LNCaP clone FGC (cell line): ENCODE results near the gene SLCO3A1.

ENCODE experiments used
- DNase-seq: peaks from one replicate; pipeline ENCODE4 v3.0.0-alpha.2; 2011; ENCODE audit warnings: low read depth
- H3K4me3 ChIP-seq: 2 replicates; pipeline ENCODE4 v1.5.1; 2011; ENCODE audit warnings: mild to moderate bottlenecking, low read depth, low read length, control low read depth
- TF ChIP-seq, protein P1 (sequence below): IDR thresholded peaks from 2 replicates; pipeline ENCODE4 v1.5.1; 2012; ENCODE audit warnings: mild to moderate bottlenecking; ENCODE audit not compliant: control insufficient read depth, insufficient read depth; ENCODE audit errors: extremely low read depth

SLCO3A1 gene

GRCh38 chr15:92153620-92154019 is 300.1 kb downstream of the SLCO3A1 start:
- DNase-seq, result no peak
- no peak overlapping the region for H3K4me3 ChIP-seq
- TF ChIP-seq, protein P1, sequence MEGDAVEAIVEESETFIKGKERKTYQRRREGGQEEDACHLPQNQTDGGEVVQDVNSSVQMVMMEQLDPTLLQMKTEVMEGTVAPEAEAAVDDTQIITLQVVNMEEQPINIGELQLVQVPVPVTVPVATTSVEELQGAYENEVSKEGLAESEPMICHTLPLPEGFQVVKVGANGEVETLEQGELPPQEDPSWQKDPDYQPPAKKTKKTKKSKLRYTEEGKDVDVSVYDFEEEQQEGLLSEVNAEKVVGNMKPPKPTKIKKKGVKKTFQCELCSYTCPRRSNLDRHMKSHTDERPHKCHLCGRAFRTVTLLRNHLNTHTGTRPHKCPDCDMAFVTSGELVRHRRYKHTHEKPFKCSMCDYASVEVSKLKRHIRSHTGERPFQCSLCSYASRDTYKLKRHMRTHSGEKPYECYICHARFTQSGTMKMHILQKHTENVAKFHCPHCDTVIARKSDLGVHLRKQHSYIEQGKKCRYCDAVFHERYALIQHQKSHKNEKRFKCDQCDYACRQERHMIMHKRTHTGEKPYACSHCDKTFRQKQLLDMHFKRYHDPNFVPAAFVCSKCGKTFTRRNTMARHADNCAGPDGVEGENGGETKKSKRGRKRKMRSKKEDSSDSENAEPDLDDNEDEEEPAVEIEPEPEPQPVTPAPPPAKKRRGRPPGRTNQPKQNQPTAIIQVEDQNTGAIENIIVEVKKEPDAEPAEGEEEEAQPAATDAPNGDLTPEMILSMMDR, result no peak

GRCh38 chr15:92155934-92156333 is 302.4 kb downstream of the SLCO3A1 start:
- TF ChIP-seq, protein P1, result no peak
- no peak for DNase-seq
- H3K4me3 ChIP-seq, result no peak overlapping the region

DNA sequence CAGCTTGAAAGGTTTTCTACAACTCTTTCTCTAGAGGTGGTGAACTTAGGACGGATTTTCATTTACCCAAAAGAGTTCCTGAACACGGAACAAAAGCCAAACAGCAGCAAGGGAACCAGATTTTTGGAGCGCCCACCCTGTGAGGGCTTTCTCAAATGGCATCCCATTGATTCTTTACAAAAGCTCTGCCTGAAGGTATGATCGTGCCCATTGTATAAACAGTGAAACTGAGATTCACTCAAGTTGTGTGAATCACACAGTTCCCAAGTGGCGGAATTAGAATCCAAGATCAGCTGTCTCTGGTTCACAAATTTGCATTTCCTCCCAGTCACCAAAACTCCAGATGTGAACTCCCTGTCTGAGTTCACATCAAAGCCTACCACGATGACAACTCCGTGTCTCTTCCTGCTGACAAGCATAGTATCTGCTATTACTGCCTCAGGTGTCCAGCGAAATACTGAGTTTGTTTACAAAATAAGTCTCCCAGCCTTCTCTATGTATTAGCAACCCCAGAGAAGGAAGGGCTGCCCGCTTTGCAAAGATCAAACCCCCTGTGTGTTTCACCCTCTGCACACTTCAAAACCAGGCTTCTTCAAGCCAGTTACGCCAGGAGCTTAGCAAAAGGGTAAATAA is 304.3 kb downstream of the SLCO3A1 start:
- H3K4me3 ChIP-seq, result no peak overlapping the region
- DNase-seq, result no peak
- TF ChIP-seq, protein P1, result no peak

GRCh38 chr15:92158426-92158825 is 304.9 kb downstream of the SLCO3A1 start:
- no peak for DNase-seq
- TF ChIP-seq, protein P1, result no peak
- H3K4me3 ChIP-seq, result no peak overlapping the region

DNA sequence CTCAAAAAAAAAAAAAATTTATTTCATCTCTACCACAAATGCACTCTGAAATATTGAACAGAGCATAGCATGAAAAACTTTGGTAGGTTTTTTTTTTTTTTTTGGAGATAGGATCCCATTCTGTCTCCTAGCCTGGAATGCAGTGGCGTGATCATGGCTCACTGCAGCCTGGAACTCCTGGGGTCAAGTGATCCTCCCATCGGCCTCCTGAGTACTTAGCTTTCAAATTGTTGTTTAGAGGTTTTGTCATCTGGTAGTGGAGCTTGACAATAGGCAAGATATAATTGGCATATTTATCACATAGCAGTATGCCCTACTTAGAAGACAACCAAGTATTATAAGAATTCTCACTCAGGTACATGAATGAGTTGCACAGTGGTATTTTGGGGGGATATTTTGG is 306.0 kb downstream of the SLCO3A1 start:
- TF ChIP-seq, protein P1, result no peak
- H3K4me3 ChIP-seq, result no peak overlapping the region
- DNase-seq, result no peak

DNA sequence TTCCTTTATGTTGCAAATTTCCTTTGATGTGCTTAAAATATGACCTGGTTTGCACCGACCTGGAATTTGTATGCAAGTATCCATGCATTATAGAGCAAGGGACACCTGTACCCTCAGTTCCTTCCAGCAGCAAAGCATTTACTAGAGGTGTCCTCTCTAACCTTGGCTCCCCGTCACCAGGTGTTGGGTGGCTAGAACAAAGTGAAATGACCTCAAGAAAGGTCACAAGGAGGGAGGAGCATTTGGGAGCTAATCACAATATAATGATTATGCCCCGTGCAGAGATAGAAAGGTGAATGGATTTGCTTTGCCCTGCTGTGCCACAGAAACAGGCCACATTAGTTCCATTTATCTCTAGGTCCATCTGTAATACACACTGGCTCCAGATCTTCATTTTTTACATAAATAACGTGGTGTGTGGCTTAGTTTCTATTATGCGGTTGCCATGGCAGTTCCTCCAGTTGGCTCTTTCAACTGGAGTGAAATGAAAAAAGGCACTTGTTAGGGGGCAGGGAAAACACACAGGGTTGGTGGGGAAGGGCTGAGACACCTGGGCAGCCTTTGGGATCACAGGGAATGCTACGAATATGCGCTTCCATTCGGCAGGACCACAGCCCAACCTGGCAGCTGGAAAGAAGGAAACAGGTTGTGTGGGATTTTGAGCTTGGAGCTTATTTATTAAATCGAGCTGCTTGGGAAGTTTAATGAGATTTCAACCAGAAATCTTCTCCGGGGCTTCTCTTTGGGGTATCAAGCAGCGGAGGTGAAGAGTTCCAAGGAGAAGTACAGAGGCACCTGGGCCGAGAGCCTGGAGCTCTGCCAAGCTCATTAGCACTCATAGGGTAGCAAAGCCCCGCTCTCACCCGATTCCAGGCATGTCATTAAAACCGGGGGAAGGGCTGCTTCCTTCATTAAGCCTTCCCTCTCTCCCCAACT is 306.7 kb downstream of the SLCO3A1 start:
- H3K4me3 ChIP-seq, result no peak overlapping the region
- DNase-seq, result no peak
- TF ChIP-seq, protein P1, result no peak
